HG03571 (cell line): ENCODE data around the gene CPXCR1.
"Not testable (repeated sequence)": the region's sequence is repeated elsewhere in the genome, so short reads cannot be mapped to it uniquely, and the experiment has no call there.

Experiments
- ATAC-seq: cut with Tn5 transposase; IDR thresholded peaks from one replicate; pipeline ENCODE4 v1.9.1; 2021; ENCODE audit not compliant: unreplicated experiment

Gene CPXCR1

GRCh38 chrX:88746925-88747324 lies at the start of gene CPXCR1:
Gene CPXCR1 (plus strand): TSS chrX:88747225. CDS start chrX:88753415, 6,190 bp downstream.
- ATAC-seq, result no peak

DNA sequence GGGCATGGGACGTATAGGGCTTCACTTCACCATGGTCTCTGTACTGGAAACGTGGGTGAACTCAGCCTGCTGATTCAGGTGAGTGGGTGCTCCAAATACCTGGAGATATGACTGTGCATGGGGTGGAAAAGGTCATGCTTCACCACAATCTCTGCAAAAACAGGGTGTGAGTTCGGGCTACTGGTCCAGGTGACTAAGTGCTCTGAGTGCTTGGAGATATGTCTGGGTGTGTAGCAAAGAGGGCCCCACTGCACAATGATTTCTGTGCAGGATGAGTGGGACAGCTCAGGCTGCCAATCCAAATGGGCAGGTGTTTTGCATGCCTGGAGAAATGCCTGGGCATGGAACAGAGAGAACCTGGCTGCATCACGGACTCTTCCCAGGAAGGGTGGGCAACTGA lies 11.2 kb upstream of the CPXCR1 start:
- ATAC-seq, result no peak

- not testable (repeated sequence) for ATAC-seq
Observed at GRCh38 chrX:88746215-88746614, 810 bp upstream of the CPXCR1 start.

DNA sequence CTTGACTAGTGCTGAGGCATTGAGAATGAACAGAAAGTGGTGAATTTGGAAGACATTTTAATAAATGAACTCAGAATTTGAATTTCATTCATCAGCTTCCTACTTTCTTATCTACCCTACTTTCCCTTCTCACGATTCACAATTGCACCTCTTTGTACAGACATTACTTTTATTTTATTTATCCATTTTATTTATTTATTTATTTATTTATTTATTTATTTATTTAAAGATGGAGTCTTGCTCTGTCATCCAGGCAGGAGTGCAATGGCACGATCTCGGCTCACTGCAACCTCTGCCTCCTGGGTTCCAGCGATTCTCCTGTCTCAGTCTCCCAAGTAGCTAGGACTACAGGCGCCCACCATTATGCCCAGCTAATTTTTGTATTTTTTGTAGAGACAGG lies 5.3 kb downstream of the CPXCR1 start:
- ATAC-seq, result not testable (repeated sequence)

- ATAC-seq, result no peak
Observed at GRCh38 chrX:88789825-88790224, 42.8 kb downstream of the CPXCR1 start.
